Smooth muscle cell (in vitro differentiated cells): Measurements from ENCODE around the gene POU2F3. TPM values are rescaled to one million over a fixed set of nuclear protein-coding genes. Genes with fewer than 3 reads are reported as not detected.

Source experiments
- DNase-seq: peaks from one replicate; lab custom pipeline; 2025; ENCODE audit not compliant: unreplicated experiment; lab: John Stamatoyannopoulos, UW
- H2AFZ ChIP-seq: fragments of 200-600 bp; sonication (generic); 2 replicates; pipeline ENCODE4 v1.6.0; 2016; ENCODE audit warnings: antibody characterized with exemption, low read depth, mild to moderate bottlenecking
- H3F3A ChIP-seq: fragments of 200-600 bp; sonication (generic); 2 replicates; pipeline ENCODE4 v1.6.0; 2017; ENCODE audit warnings: antibody characterized with exemption, low read depth
- H3K27ac ChIP-seq: fragments of 200-600 bp; sonication (generic); 2 replicates; pipeline ENCODE4 v1.5.1; 2016; ENCODE audit warnings: low read depth, mild to moderate bottlenecking
- H3K27me3 ChIP-seq: fragments of 200-600 bp; sonication (generic); 2 replicates; pipeline ENCODE4 v1.6.1; 2016; ENCODE audit warnings: low read depth, mild to moderate bottlenecking
- H3K36me3 ChIP-seq: fragments of 200-600 bp; sonication (generic); 2 replicates; pipeline ENCODE4 v1.5.1; 2016; ENCODE audit warnings: low read depth
- H3K4me1 ChIP-seq: fragments of 200-600 bp; sonication (generic); 2 replicates; pipeline ENCODE4 v1.5.1; 2016; ENCODE audit warnings: low read depth
- H3K4me2 ChIP-seq: fragments of 200-600 bp; sonication (generic); 2 replicates; pipeline ENCODE4 v1.6.0; 2016; ENCODE audit warnings: mild to moderate bottlenecking
- H3K4me3 ChIP-seq: fragments of 200-600 bp; sonication (generic); 2 replicates; pipeline ENCODE4 v1.5.1; 2016; ENCODE audit warnings: mild to moderate bottlenecking
- H3K79me2 ChIP-seq: fragments of 200-600 bp; sonication (generic); 2 replicates; pipeline ENCODE4 v1.6.0; 2016; ENCODE audit warnings: low read depth, mild to moderate bottlenecking
- H3K9ac ChIP-seq: fragments of 200-600 bp; sonication (generic); 2 replicates; pipeline ENCODE4 v1.6.0; 2016; ENCODE audit warnings: low read depth
- H3K9me3 ChIP-seq: fragments of 200-600 bp; sonication (generic); replicated peaks from 2 replicates; pipeline ENCODE4 v1.5.1; 2016; ENCODE audit warnings: low read depth
- H4K20me1 ChIP-seq: fragments of 200-600 bp; sonication (generic); 2 replicates; pipeline ENCODE4 v1.6.0; 2016; ENCODE audit warnings: low read depth
- WGBS: methylation state at CpG from one replicate; pipeline ENCODE4 v1.1.7; 2016; ENCODE audit warnings: low lambda C conversion rate; 5-methylcytosine and 5-hydroxymethylcytosine counted together
- polyA plus RNA-seq: library from polyadenylated mRNA; unstranded; fragments of >200 nt; fragmentation: Nextera tagmentation; extraction: Ambion mirVana; gene quantifications from 2 replicates; pipeline ENCODE4 v1.2.1, GENCODE V29; 2016
- total RNA-seq: library from RNA; depleted of rRNA; stranded (reverse); fragments of >200 nt; gene quantifications from 2 replicates; pipeline ENCODE4 v1.2.3, GENCODE V29; 2014
- TF ChIP-seq, protein P1 (sequence below): fragments of 200-600 bp; sonication (generic); IDR thresholded peaks from 2 replicates; pipeline ENCODE4 v1.5.1; 2017; ENCODE audit warnings: borderline replicate concordance, mild to moderate bottlenecking, antibody characterized with exemption; ENCODE audit not compliant: insufficient read depth, poor library complexity, severe bottlenecking

The POU2F3 gene
- total and polyA plus RNA-seq, 2 experiments from 2014 or later: 2.8 TPM; not detected in 1

DNA sequence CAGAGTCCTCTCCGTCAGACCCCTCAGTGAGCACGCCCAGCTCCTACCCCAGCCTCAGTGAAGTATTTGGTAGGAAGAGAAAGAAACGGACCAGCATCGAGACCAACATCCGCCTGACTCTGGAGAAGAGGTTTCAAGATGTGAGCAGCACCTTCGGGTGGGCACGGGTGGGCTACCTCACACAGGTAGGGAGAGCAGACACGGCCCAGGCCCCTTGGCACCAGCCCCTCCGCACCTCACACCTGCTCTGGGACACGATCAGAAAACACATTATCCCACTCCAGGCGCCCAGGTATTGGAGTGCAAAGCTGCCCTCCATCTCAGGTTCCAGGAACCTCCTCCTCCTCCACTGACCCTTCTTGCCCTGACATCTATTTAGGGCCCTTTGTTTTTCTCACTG lies 67.5 kb downstream of the POU2F3 start:
- WGBS: 97% methylated on average over 11 of the region's 11 CpGs
- H3K36me3 ChIP-seq: no peaks in the 10 kb centered on the region
- H3K79me2 ChIP-seq: no peaks in the 10 kb centered on the region

DNA sequence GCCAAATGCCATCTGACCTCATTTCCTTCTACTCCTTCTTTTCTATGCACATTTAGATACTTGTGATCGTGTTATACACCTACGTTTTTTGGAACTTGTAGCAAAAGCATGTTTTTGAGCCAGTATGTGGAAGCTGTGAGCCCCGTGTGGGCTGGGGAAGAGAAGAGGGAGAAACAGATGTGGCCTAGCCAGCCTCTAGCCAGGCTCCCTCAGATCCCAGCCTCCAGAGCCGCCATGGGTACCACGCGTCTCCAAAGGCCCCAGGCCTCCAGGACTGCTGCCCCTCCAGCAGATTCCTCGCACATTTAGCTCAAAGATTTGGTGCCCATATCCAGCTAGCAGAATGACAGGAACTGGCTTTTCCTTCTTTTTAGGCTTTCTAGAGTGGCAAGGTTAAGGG lies 68.1 kb downstream of the POU2F3 start:
- H3K27ac ChIP-seq: no peak overlapping the region
- H3K9me3 ChIP-seq: no peaks in the 10 kb centered on the region
- no peak for DNase-seq
- no peak overlapping the region for H3K4me3 ChIP-seq
- H3K27me3 ChIP-seq: no peaks in the 10 kb centered on the region
- no peak overlapping the region for H2AFZ ChIP-seq
- H3K79me2 ChIP-seq: no peaks in the 10 kb centered on the region
- TF ChIP-seq, protein P1, sequence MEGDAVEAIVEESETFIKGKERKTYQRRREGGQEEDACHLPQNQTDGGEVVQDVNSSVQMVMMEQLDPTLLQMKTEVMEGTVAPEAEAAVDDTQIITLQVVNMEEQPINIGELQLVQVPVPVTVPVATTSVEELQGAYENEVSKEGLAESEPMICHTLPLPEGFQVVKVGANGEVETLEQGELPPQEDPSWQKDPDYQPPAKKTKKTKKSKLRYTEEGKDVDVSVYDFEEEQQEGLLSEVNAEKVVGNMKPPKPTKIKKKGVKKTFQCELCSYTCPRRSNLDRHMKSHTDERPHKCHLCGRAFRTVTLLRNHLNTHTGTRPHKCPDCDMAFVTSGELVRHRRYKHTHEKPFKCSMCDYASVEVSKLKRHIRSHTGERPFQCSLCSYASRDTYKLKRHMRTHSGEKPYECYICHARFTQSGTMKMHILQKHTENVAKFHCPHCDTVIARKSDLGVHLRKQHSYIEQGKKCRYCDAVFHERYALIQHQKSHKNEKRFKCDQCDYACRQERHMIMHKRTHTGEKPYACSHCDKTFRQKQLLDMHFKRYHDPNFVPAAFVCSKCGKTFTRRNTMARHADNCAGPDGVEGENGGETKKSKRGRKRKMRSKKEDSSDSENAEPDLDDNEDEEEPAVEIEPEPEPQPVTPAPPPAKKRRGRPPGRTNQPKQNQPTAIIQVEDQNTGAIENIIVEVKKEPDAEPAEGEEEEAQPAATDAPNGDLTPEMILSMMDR: no peak
- H3K4me1 ChIP-seq: no peaks in the 10 kb centered on the region
- H3K9ac ChIP-seq: no peak overlapping the region
- 94% methylated on average over 7 of the region's 7 CpGs for WGBS
- H3K36me3 ChIP-seq: no peaks in the 10 kb centered on the region
- no peaks in the 10 kb centered on the region for H4K20me1 ChIP-seq
- no peak overlapping the region for H3K4me2 ChIP-seq
- H3F3A ChIP-seq: no peaks in the 10 kb centered on the region

More for the DNA sequence above, 67.5 kb downstream of the POU2F3 start:
- no peaks in the 10 kb centered on the region for H3K9me3 ChIP-seq
- no peaks in the 10 kb centered on the region for H3K27me3 ChIP-seq
- H3K4me3 ChIP-seq: no peak overlapping the region
- H3K27ac ChIP-seq: no peak overlapping the region
- H3K4me2 ChIP-seq: no peak overlapping the region
- no peaks in the 10 kb centered on the region for H3F3A ChIP-seq
- TF ChIP-seq, protein P1: no peak
- H3K9ac ChIP-seq: no peak overlapping the region
- no peak for DNase-seq
- no peaks in the 10 kb centered on the region for H4K20me1 ChIP-seq
- no peaks in the 10 kb centered on the region for H3K4me1 ChIP-seq
- H2AFZ ChIP-seq: no peak overlapping the region

DNA sequence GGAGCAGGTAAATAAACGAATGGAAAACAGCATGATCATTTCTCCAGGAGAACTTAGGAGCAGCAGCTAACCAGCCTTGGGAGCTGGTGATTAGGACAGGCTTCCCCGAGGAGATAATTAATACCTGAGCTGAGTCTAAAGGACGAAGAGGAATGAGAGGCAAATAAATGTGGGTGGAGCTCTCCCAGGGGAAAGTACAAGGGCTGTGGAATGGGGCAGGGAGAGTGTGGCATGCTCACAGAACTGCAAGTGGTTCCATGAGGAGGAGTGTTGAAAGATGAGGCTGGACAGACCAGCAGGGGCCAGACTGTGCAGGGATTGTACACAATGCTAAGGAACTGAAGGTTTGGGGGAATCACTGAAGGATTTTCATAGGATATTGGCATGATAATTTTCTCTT lies 70.9 kb downstream of the POU2F3 start:
- Histone ChIP-seq H3K36me3 (no peaks in the 10 kb centered on the region), H4K20me1 (no peaks in the 10 kb centered on the region), H3K4me2 (no peak overlapping the region), H3K4me1 (no peaks in the 10 kb centered on the region), H3F3A (no peaks in the 10 kb centered on the region), H3K27me3 (no peaks in the 10 kb centered on the region), H2AFZ (no peak overlapping the region), H3K79me2 (no peaks in the 10 kb centered on the region), H3K9me3 (no peaks in the 10 kb centered on the region), H3K9ac (no peak overlapping the region), H3K4me3 (no peak overlapping the region), H3K27ac (no peak overlapping the region)
- WGBS: 75% methylated on average over 3 of the region's 3 CpGs
- TF ChIP-seq, protein P1: no peak
- no peak for DNase-seq

DNA sequence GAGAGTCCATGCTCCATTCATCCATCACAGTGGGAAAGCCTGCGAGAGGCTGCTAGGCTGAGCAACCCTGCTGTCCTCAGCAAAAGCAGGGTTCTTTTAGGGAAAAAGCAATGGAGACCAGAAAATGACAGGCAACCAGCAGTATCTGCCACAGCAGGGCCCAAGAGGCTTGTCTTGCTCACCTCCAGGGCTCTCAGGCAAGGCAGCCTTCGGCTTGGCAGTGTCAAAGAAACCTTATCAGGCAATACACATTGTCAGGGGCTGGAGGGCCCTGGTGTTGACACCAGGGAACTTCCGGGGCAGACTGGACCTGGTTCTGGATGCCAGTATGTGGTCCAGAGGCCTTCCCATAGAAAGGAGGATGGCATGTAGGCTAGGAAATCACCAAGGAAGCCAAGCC lies 74.9 kb downstream of the POU2F3 start:
- Histone ChIP-seq H3K36me3 (no peaks in the 10 kb centered on the region), H3K9ac (no peak overlapping the region), H3K27ac (no peak overlapping the region), H4K20me1 (no peaks in the 10 kb centered on the region), H3K4me1 (peaks cover 2% of the 10 kb centered on the region), H3F3A (no peaks in the 10 kb centered on the region), H3K9me3 (no peaks in the 10 kb centered on the region), H3K4me2 (no peak overlapping the region), H3K27me3 (no peaks in the 10 kb centered on the region), H3K79me2 (no peaks in the 10 kb centered on the region), H2AFZ (no peak overlapping the region), H3K4me3 (no peak overlapping the region)
- 87% methylated on average over 3 of the region's 3 CpGs for WGBS
- TF ChIP-seq, protein P1: no peak
- no peak for DNase-seq
